ENCODE measurements around the gene NFE2L1.
"Not testable (repeated sequence)": the region's sequence is repeated elsewhere in the genome, so short reads cannot be mapped to it uniquely, and the experiment has no call there.

Gene NFE2L1, protein sequence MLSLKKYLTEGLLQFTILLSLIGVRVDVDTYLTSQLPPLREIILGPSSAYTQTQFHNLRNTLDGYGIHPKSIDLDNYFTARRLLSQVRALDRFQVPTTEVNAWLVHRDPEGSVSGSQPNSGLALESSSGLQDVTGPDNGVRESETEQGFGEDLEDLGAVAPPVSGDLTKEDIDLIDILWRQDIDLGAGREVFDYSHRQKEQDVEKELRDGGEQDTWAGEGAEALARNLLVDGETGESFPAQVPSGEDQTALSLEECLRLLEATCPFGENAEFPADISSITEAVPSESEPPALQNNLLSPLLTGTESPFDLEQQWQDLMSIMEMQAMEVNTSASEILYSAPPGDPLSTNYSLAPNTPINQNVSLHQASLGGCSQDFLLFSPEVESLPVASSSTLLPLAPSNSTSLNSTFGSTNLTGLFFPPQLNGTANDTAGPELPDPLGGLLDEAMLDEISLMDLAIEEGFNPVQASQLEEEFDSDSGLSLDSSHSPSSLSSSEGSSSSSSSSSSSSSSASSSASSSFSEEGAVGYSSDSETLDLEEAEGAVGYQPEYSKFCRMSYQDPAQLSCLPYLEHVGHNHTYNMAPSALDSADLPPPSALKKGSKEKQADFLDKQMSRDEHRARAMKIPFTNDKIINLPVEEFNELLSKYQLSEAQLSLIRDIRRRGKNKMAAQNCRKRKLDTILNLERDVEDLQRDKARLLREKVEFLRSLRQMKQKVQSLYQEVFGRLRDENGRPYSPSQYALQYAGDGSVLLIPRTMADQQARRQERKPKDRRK

GRCh38 chr17:48047741-48048383 lies at the start of gene NFE2L1:
NFE2L1 (plus strand) TSS chr17:48048359; CDS start chr17:48051119, 2,760 bp downstream.
- TF ChIP-seq, protein P1, sequence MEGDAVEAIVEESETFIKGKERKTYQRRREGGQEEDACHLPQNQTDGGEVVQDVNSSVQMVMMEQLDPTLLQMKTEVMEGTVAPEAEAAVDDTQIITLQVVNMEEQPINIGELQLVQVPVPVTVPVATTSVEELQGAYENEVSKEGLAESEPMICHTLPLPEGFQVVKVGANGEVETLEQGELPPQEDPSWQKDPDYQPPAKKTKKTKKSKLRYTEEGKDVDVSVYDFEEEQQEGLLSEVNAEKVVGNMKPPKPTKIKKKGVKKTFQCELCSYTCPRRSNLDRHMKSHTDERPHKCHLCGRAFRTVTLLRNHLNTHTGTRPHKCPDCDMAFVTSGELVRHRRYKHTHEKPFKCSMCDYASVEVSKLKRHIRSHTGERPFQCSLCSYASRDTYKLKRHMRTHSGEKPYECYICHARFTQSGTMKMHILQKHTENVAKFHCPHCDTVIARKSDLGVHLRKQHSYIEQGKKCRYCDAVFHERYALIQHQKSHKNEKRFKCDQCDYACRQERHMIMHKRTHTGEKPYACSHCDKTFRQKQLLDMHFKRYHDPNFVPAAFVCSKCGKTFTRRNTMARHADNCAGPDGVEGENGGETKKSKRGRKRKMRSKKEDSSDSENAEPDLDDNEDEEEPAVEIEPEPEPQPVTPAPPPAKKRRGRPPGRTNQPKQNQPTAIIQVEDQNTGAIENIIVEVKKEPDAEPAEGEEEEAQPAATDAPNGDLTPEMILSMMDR (IDR thresholded peaks at IDR 0.05; ENCODE audit: insufficient read depth, missing control alignments) = no peak
- no peak for FAIRE-seq
- DNase-seq (ENCODE audit: insufficient read length, low spot score) = peak; percentile 59

DNA sequence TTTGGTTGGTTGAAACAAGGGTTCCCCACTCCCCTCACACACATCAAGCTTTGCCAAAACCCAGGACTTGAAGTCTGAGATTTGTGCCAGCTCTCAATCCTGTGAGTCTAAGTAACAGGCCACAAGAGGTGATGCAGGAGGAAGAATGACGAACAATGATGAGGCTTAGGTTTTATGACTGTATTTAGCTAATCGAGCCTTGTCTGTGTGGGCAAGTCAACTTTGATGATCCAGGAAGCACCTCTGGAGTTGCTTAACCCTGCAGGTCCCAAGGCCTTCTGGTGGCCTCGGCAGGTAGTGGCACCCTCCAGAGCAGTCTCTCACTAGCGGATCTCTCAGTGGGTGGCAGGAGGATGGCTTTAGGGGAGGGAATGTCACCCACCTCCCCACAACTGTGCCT lies 48.6 kb upstream of the NFE2L1 start:
- TF ChIP-seq, protein P1 (IDR thresholded peaks at IDR 0.05; ENCODE audit: insufficient read depth, missing control alignments) = no peak
- DNase-seq (ENCODE audit: insufficient read length, low spot score) = no peak
- FAIRE-seq = no peak

DNA sequence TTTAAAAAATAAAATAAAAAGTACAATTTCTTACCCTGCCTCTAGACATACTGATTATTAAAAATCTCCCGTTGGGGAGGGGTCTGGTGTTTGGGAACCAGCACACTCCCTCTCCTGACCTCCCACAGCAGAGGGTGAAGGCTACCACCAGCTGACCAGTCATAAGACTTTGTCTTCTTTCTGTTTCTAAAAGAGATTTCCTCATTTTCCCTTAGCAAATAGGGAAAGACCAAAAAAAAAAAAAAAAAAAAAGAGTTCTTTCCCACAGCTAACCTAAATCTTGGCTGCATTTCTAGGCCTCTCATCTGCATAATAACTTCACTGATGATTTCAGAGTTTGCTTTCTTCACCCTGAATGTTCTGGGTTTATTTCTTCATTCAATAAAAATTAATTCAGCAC lies 47.0 kb upstream of the NFE2L1 start:
- DNase-seq (ENCODE audit: insufficient read length, low spot score) = no peak
- TF ChIP-seq, protein P1 (IDR thresholded peaks at IDR 0.05; ENCODE audit: insufficient read depth, missing control alignments) = no peak
- no peak for FAIRE-seq

GRCh38 chr17:48001657-48002056 lies 46.5 kb upstream of the NFE2L1 start:
- not testable (repeated sequence) for DNase-seq (ENCODE audit: insufficient read length, low spot score)

DNA sequence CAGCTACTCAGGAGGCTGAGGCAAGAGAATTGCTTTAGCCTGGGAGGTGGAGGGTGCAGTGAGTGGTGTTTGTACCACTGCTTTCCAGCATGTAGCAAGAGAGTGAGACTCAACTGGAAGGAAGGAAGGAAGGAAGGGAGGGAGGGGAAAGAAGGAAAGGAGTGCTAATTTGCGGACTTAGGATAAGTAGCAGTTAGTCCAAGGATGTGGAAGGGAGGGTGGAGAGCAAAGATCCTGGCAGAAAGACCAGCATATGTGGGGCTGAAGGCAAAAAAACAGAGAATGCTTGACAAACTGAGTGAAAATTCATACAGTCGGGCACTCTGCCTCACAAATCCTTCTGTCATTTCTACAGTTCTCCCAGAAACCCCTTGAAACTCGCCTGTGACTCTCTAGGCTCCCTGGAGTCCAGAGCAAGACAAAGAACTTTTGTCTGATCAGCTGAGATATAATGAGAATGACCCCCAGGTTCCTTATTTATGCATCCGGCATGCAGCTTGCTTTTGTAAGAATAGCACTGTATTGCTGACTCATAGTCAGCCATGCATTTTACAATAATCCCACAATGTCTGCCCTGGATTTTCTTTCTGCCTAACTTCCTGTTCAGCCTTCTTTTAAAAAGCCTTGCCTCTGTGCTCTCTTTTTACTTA lies 45.8 kb upstream of the NFE2L1 start:
- TF ChIP-seq, protein P1 (IDR thresholded peaks at IDR 0.05; ENCODE audit: insufficient read depth, missing control alignments) = no peak
- no peak for FAIRE-seq
- no peak for DNase-seq (ENCODE audit: insufficient read length, low spot score)

More at GRCh38 chr17:48001657-48002056, 46.5 kb upstream of the NFE2L1 start:
- FAIRE-seq = not testable (repeated sequence)

GRCh38 chr17:48002916-48003416 lies 45.2 kb upstream of the NFE2L1 start:
- TF ChIP-seq, protein P1 (IDR thresholded peaks at IDR 0.05; ENCODE audit: insufficient read depth, missing control alignments) = no peak
- no peak for DNase-seq (ENCODE audit: insufficient read length, low spot score)
- peak; percentile 67 for FAIRE-seq

Data from D721Med (cell line).